ENCODE measurements around the gene LGI2.

LGI2 gene

DNA sequence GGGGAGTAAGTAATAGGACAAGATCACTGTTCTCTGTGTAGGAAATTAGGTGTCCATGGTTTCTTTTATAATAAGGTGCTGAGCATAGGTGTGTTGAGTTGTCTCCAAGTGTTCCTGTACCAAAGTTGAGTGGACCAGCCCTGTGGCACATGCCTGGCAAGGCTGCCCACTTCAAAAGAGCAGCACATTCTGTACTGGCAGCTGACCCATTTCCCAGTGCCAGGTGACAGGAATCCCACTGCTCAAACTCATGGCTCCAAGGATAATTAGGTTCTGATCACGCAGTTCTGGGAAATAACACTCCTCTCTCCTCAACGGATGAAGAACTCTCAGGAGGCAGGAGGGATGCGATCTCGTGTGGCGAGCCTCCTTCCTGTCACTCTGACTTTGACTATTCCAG lies 12.8 kb upstream of the LGI2 start:
- H3F3A ChIP-seq (ENCODE audit: insufficient read depth) = no peaks in the 10 kb centered on the region
- H3K27ac ChIP-seq (ENCODE audit: low read depth, low read length) = no peak overlapping the region
- no peak overlapping the region for H3K4me2 ChIP-seq (ENCODE audit: low read depth, low read length, poor library complexity, severe bottlenecking)
- no peak for TF ChIP-seq EZH2phosphoT487 (conservative IDR thresholded peaks at IDR 0.05; ENCODE audit: low read length)
- TF ChIP-seq, protein P1, sequence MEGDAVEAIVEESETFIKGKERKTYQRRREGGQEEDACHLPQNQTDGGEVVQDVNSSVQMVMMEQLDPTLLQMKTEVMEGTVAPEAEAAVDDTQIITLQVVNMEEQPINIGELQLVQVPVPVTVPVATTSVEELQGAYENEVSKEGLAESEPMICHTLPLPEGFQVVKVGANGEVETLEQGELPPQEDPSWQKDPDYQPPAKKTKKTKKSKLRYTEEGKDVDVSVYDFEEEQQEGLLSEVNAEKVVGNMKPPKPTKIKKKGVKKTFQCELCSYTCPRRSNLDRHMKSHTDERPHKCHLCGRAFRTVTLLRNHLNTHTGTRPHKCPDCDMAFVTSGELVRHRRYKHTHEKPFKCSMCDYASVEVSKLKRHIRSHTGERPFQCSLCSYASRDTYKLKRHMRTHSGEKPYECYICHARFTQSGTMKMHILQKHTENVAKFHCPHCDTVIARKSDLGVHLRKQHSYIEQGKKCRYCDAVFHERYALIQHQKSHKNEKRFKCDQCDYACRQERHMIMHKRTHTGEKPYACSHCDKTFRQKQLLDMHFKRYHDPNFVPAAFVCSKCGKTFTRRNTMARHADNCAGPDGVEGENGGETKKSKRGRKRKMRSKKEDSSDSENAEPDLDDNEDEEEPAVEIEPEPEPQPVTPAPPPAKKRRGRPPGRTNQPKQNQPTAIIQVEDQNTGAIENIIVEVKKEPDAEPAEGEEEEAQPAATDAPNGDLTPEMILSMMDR (IDR thresholded peaks at IDR 0.05; ENCODE audit: insufficient read depth, low read length, poor library complexity, severe bottlenecking) = no peak
- H2AFZ ChIP-seq (ENCODE audit: low read depth, low read length, severe bottlenecking) = no peak overlapping the region
- H3K4me3 ChIP-seq (ENCODE audit: insufficient read depth, low read length, poor library complexity, severe bottlenecking) = no peak overlapping the region
- no peak overlapping the region for H3K9ac ChIP-seq (ENCODE audit: low read length)
- no peaks in the 10 kb centered on the region for H3K36me3 ChIP-seq (ENCODE audit: low read length)
- no peaks in the 10 kb centered on the region for H3K9me3 ChIP-seq (ENCODE audit: insufficient read depth, low read length)
- no peaks in the 10 kb centered on the region for H4K20me1 ChIP-seq (ENCODE audit: low read depth, low read length)
- no peaks in the 10 kb centered on the region for H3K79me2 ChIP-seq (ENCODE audit: insufficient read depth, low read length)
- H3K27me3 ChIP-seq (ENCODE audit: low read length) = no peaks in the 10 kb centered on the region
- H3K9me2 ChIP-seq (replicated peaks; ENCODE audit: insufficient read depth, low read length) = no peaks in the 10 kb centered on the region

DNA sequence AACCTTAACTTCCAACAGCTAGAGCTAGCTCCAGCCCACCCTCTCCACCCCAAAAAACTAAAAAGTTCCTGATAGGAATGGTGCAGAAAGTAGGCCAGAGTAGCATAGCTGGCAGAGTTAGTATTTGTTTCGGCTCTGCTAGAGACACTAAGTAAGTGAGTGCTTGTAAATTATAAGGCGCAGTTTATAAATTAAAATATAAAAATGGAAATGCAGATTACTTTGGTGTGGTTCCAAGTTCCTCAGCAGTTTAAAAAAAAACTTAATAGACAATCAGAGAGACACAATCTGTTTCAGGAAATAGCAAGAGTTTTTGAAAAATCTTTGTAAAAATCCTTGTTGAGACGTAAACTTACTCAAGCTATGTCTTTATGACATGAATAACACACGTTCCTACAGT lies 2.8 kb upstream of the LGI2 start:
- H3K9me3 ChIP-seq (ENCODE audit: insufficient read depth, low read length) = no peaks in the 10 kb centered on the region
- H3K36me3 ChIP-seq (ENCODE audit: low read length) = no peaks in the 10 kb centered on the region
- no peaks in the 10 kb centered on the region for H3K27me3 ChIP-seq (ENCODE audit: low read length)
- no peak overlapping the region for H2AFZ ChIP-seq (ENCODE audit: low read depth, low read length, severe bottlenecking)
- H4K20me1 ChIP-seq (ENCODE audit: low read depth, low read length) = no peaks in the 10 kb centered on the region
- H3F3A ChIP-seq (ENCODE audit: insufficient read depth) = no peaks in the 10 kb centered on the region
- H3K9ac ChIP-seq (ENCODE audit: low read length) = no peak overlapping the region
- no peak overlapping the region for H3K4me2 ChIP-seq (ENCODE audit: low read depth, low read length, poor library complexity, severe bottlenecking)
- no peak overlapping the region for H3K4me3 ChIP-seq (ENCODE audit: insufficient read depth, low read length, poor library complexity, severe bottlenecking)
- TF ChIP-seq, protein P1 (IDR thresholded peaks at IDR 0.05; ENCODE audit: insufficient read depth, low read length, poor library complexity, severe bottlenecking) = no peak
- TF ChIP-seq EZH2phosphoT487 (conservative IDR thresholded peaks at IDR 0.05; ENCODE audit: low read length) = no peak
- H3K79me2 ChIP-seq (ENCODE audit: insufficient read depth, low read length) = no peaks in the 10 kb centered on the region
- H3K27ac ChIP-seq (ENCODE audit: low read depth, low read length) = no peak overlapping the region
- no peaks in the 10 kb centered on the region for H3K9me2 ChIP-seq (replicated peaks; ENCODE audit: insufficient read depth, low read length)

DNA sequence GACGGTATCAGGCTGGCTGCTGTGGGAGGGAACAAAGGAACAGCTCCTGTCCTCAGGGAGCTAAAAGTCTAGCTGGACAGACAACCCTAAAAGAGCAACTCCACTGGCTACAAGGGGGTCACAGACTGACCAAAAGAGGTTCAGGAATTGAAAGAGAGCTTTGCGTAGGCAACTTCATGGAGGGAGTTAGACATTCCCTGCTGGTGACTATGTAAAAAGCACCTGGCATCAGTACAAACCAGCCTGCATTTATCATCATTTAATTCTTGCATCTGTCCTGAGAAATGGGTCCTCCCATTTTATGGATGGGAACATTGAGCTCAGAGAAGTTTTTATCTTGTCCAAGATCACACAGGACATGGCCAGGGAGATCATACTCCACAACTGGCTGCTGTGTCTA lies 1.4 kb upstream of the LGI2 start:
- Histone ChIP-seq H3K9me3 (ENCODE audit: insufficient read depth, low read length) (no peaks in the 10 kb centered on the region), H3K36me3 (ENCODE audit: low read length) (no peaks in the 10 kb centered on the region), H3K9ac (ENCODE audit: low read length) (no peak overlapping the region), H2AFZ (ENCODE audit: low read depth, low read length, severe bottlenecking) (no peak overlapping the region), H3K9me2 (replicated peaks; ENCODE audit: insufficient read depth, low read length) (no peaks in the 10 kb centered on the region), H4K20me1 (ENCODE audit: low read depth, low read length) (no peaks in the 10 kb centered on the region), H3K27me3 (ENCODE audit: low read length) (no peaks in the 10 kb centered on the region), H3K27ac (ENCODE audit: low read depth, low read length) (no peak overlapping the region), H3K4me2 (ENCODE audit: low read depth, low read length, poor library complexity, severe bottlenecking) (no peak overlapping the region), H3F3A (ENCODE audit: insufficient read depth) (no peaks in the 10 kb centered on the region), H3K4me3 (ENCODE audit: insufficient read depth, low read length, poor library complexity, severe bottlenecking) (no peak overlapping the region), H3K79me2 (ENCODE audit: insufficient read depth, low read length) (no peaks in the 10 kb centered on the region)
- TF ChIP-seq, protein P1 (IDR thresholded peaks at IDR 0.05; ENCODE audit: insufficient read depth, low read length, poor library complexity, severe bottlenecking) = no peak
- TF ChIP-seq EZH2phosphoT487 (conservative IDR thresholded peaks at IDR 0.05; ENCODE audit: low read length) = no peak

Measured in SU-DHL-6 (cell line).